Femur (tissue), 1 donor: ENCODE data around the gene CFAP300.

Source experiments
- DNase-seq: peaks from one replicate; pipeline ENCODE4 v3.0.0-alpha.2; 2017

Gene CFAP300

DNA sequence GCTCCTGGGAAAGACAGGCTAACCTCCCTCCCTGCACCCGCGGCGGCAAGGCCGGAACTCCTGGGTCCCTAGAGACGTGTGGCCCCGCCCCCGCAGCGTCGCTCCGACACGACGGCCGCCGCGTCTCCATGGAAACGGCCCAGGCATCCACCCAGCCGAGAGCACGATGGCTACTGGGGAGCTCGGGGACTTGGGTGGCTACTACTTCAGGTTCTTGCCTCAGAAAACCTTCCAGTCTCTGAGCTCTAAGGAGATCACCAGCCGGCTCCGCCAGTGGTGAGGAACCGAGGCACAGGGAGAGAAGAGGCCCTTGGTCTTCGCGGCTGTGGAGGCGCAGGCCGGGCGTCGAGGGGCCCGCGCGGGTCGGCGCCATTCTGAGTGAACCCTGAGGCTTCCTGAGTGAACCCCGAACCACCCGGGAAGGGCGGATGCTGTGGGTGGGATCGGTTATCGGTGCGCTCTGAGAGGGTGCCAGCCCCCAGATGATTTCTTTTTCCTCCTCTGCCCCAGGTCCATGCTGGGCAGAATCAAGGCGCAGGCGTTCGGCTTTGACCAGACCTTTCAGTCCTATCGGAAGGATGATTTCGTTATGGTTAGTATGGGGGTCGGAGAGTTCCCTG lies at the start of gene CFAP300:
TSS of gene CFAP300 (plus strand) at position 133 of the 620 bp plus-strand sequence. CDS start at position 167, 34 bp downstream.
- DNase-seq = peak; percentile 93

DNA sequence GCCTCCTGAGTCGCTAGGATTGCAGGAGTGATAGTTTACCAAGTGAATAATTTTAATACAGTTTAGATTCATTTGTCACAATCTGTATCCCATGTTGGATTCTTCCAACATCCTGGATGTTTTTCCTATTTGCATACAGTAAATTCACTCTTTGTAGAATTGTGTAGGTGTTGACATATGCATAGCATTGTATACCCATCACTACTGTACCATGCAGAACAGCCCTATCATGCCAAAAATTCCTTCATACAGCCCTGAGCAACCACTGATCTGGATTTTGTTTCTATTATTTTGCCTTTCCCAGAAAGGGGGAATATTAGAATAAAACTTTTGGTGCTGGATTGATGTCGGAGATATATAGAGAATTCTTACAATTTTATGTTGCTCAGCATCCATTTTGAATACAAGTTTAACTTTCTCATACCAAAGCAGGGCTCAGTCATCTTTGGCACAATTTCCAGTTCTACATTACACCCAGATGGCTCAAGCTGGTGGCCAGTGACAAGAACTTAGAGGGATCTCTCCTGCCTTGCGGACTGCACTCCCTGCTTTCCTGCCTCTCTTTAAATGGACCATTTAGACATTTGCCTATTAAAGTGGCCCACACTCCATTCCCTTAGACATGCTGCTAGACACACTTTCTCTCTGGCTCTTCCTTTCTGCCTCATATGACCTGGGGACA lies 45.4 kb upstream of the CFAP300 start:
- DNase-seq = no peak

DNA sequence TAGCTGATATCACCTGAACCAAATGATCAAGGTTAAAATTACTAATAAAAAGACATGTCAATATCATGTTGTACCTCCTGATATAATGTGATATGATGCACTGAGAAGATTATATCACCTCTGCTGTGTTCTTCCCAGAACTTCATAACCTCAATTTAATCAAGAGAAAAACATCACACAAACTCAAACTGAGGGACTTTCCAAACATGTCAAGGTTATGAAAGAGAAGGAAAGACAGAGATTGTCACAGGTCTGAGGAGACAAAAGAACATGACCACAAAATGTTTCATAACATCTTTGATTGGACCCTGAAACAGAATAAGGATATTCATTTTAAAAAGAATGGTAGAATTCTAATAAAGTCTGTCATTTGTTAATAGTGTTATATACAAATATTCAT lies 43.0 kb upstream of the CFAP300 start:
- DNase-seq = no peak

DNA sequence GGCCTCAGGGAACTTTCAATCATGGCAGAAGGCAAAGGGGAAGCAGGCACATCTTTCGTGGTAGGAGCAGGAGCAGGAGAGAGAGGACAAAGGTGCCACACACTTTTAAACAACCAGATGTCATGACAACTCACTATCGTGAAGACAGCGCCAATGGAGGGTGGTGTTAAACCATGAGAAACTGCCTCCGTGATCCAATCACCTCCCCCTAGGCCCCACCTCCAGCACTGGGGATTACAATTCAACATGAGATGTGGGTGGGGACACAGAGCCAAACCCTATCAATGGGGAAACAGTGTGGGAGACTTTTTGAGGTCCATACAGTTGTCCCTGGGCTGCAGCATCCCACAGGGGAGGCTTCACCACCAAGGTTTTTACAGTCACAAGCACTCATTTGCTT lies 41.9 kb upstream of the CFAP300 start:
- no peak for DNase-seq

DNA sequence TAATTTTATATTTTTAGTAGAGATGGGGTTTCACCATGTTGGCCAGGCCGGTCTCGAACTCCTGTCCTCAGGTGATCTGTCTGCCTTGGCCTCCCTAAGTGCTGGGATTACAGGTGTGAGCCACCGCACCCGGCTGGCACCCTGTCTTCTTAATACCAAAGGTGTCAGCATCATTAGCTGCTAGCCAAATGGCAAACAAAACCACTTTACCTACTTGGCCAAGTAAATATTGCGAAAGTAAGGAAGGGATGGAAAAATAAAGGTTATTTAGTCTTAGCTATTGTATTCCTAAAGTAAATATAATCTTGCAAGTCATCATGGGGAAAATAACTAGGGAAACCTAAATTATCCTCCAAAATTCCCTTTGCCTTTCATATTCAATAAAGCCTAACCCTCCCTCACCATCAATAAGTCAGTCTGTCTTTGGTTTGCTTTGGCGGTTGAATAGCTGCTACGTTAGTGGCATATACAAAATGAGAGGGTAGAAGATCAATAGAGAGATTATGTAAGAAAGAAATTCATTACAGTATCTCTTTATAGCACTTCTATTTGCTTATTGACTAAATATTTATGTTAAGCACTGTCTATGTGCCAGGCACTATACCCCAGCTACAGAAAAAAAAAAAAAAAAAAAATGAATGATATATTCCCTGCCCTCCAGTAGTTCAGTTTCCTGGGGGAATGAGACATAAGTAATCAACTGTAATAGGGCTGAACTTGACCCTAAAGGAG lies 40.2 kb upstream of the CFAP300 start:
- DNase-seq = no peak

DNA sequence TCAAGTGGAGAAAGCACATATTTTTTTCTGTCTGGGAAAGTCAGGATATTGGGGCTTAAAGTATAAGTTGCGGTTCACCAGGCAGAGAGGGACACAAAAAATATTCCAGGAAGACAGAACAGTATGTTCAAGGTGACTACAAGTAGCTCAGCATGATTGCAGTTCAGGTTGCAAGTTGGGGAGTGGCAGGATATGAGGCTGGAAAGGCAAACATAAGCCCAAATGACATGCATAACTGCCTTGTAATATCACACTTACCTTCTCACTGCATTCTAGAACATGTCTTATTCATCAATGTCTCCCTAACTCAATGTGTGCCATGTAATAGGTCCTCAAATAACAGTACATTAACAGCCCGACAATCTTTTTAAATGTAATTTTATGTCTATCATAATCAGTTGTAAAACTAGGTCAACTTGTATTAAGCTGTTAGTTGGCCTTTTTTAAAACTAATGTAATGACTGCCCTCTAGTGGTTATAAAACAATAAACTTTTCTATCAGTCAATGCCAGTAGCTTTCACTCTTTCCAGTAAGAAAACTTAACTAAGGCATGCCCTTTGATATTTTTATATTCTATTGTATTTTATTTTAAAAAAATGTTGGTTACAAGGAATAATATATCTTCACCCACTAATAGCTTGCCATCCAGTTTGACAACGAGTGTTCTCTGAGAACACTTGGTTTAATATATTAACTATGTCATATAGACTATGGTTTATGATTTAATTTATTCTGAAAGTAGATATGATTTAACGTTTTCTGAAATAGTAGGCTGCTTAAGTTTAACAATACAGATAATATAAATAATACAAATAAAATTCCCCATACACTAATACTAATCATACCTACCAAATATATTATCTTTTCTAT lies 39.4 kb upstream of the CFAP300 start:
- DNase-seq = no peak

DNA sequence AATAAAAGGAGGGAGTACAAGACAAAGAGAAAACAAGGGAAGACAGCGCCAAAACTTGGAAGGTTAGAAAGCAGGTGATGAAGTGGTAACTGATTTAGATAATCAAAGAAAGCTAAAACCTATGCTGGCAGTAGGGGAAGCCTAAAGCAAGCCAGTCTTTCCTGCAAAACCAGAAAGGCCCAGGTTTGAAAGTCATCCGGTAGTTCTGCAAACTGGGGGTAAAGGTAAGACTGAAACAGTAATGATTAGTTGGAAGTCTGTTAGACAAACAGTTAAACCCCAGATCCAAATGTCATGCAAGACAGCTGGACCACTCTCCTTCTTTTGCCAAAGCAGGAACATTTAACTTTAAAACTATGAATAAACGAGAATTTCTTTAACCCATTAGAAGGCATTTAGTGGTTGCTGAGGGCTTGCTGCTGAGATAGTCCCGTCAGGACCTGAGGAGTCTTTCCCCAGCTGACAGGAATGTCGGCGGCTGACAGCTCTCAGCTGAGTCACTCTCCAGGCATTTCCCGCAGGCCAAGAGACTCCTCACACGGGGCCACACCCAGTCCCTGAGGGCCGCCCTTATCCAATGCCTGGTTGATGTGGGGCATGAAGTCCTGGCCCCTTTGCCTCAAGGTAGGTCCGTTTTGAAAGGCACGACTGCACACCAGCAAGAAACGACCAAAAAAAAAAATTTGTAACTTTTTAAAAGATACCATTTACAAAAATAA lies 36.3 kb upstream of the CFAP300 start:
- DNase-seq = peak; percentile 60

DNA sequence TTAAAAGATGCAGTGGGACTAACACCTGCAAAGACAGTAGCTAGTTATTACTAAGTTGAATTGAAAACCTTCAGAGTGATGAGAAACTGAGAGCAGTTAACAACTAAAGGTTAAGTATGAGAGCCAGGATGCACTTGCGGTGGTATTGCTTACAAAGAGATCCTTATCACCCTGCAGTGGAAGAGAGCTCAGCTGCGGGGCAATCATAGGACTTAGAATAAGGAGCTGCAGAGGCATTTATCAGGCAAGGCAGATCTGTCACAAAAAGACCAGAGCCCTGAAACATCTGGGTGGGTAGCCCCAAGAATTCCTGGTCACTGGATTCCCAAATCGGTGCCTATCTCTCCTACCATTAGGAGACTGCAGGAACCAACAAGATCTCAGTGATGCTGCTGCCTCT lies 34.3 kb upstream of the CFAP300 start:
- DNase-seq = no peak

DNA sequence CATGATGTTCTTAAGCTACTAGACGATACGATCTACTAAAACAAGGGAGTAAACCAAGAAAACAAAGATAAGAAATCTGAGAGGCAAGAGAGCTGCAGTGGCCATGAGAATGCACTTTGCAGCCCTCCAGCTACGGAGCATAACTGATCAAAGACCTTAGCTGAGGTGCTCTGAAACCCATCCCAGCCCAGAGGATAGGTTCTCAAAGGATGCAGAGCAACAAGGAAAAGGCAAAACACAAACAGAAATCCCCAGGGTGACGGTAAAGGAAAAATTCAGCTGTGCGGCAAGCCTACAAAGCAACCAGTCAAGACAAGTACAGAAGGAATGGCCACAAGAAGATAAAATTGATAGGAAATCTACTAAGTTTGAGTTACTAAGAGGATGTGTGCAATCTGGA lies 32.5 kb upstream of the CFAP300 start:
- DNase-seq = no peak

DNA sequence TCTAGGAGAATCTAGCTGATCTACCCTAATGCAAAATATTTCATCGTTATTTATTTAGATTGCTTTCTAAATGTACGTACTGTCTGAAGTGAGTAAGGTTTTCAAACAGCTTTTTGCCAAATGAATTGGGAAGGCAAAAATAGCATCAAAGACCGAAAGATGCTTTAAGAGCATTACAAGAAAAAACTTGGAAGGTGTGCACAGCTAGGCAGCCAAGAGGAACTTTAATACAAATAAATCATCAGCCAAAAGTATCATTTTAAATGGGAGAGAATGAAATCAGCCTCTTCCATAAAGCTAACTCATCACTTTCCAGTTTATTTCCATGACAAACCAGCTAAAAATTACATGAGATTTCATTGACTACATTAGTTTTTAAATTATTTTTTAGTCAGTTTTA lies 30.2 kb upstream of the CFAP300 start:
- peak; percentile 21 for DNase-seq

DNA sequence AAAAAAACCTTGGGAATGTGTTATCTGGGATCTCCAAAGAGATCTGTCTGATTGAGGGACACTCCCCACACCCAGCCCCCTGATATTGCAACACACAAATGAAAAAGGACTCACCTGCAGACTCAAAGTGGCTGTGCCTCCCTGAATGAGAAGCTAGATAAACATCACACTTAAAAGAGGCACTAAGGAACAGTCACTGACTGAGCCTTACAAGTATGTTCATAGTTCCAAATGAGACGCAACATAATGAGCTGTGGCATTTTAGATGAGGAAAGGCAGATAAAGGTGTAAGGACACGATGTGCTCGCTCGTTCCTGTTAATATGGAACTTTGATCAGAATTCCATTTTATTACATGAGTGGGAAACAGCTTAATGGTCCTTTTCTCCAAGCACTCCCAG lies 21.0 kb upstream of the CFAP300 start:
- DNase-seq = no peak

DNA sequence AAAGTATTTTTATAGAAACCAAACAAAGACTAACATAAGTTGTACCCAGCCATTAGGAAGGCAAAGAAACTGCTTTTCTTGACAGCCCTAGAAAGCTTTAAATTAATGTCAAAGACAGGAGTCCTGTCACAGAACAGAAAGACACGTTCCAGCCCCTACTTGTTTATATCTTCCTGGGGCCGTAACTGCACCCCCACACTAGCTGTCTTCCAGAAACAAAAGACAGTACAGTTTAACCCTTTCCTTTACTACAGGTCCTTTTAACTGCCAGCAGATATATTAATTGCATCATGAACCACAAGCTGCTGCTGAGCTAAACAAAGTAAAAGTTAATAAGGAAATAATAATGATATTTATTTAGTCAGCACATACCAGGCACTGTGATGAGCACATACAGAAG lies 20.3 kb upstream of the CFAP300 start:
- no peak for DNase-seq

DNA sequence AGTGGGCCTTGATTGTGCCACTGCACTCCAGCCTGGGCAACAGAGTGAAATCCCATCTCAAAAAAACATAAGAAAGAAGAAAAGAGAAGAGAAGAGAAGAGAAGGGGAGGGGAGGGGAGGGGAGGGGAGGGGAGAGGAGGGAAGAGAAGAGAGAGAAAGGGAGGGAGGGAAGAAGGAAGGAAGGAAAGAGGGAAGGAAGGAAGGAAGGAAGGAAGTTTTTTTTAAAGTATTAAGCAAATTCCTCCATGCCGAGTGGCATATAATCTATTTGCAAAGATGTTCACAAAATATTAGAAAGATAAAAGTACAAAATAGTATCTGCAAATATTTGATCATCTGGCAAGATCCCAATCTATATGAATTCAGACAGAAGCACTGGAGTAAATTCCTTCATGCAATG lies 10.5 kb upstream of the CFAP300 start:
- DNase-seq = no peak

DNA sequence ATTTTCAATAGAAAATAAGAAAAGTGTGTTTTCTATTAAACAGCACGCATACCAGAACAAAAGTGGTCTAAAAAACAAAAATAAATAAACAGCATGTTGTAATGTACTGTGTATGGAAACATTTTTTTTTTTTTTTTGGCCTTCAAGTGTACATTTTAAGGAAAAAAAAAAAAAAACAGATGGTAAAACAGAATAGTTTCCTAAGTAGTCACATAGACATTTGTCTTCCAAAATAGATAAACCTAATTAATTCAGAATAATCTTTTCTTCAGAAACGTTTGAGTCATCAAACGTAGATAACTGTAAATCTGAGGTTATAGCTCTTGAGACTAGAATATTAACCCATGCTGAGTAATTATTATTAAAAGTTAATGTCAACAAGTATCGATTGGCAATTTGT lies 396 bp upstream of the CFAP300 start:
- no peak for DNase-seq

DNA sequence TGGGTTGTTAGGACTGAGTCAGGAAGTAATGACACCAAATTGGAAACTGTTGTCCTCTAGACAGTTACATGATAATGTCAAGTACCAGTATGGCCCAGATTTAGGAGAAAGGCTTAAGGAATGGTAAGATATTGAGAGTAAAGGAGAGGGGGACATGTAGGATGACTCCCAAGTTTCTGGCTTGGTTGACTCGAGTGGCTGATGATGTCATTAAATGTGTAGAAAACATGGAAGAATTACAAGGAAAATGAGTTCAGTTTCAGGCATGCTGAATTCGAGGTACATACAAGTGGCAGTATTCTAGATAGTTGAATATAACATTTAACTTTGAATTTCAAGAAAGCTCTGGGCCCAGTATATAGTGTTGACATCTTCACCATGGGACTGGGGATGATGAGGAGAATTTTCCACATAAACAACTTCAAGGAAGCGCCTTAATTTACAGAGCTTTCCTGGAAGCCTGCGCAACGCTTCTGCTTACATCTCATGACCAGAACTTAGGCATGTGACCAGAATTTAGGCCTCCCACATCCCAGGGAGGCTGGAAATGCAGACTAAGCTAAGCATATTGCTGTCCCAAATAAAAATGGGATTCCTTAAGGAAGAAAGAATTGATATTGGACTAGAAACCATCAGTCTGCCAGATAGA lies 3.8 kb downstream of the CFAP300 start:
- DNase-seq = no peak

DNA sequence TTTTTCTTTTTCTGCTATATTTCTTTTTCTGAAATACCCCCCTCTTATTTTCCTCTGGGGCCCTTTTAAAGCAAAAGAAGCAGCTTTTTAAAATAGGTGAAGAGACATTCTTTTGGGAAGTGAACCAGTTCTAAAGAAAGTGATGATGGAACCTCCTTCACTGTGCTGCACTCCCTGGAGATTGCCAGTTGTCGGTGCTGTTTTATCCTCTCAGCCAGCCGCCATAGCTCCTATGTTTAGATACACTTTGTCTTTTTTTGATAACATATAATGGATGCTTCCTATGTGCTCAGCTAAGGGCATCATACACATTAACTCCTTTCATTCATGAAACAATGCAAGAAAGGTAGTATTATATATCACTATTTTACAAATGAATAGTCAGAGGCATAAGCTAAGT lies 14.0 kb downstream of the CFAP300 start:
- no peak for DNase-seq

DNA sequence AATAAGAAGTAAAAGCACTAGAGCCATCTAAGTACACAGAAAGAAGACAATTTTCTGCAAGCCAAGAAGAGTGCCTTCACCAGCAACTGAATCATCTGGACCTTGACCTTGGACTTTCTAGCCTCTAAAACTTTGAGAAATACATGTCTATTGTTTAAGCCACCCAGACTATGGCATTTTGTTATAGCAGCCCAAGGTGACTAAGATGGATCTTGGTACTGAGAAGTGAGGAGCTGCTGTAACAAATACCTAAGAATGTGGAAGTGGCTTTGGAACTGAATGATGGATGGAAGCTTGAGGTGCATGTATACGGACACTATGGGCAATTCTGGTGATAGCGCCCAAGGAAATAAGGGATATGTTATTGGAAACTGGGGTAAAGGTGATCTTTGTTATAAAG lies 14.9 kb downstream of the CFAP300 start:
- no peak for DNase-seq

DNA sequence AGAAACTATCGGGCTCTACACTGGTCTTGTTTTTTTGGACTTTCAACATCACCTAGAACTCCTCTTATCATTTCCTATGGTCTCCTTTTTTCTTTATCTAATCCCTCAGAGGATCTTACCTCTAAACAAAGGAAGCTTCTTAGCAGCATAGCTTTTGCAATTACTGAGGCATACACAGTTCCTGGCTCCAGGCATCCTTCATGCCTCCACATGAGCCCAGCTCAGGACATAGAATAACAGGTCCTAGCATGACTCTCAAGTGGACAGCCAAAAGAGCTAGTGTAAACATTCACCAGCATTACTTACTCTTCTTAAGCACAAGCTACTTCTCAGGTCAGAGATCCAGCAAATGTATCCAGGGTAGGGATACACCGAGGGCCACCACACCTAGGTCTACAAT lies 17.1 kb downstream of the CFAP300 start:
- DNase-seq = no peak

DNA sequence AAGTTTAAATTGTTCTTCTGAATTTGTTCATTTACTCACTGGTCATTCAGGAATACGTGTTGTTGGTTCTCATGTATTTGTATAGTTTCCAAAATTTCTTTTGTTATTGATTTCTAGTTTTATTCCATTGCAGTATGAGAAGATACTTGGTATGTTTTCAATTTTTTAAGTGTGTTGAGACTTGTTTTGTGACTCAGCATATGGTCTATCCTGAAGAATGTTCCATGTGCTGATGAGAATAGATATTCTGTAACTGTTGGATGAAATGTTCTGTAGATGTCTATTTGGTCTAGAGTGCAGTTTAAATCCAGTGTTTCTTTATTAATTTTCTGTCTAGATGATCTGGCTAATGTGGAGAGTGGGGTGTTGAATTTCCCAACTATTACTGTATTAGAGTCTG lies 23.5 kb downstream of the CFAP300 start:
- DNase-seq = no peak

DNA sequence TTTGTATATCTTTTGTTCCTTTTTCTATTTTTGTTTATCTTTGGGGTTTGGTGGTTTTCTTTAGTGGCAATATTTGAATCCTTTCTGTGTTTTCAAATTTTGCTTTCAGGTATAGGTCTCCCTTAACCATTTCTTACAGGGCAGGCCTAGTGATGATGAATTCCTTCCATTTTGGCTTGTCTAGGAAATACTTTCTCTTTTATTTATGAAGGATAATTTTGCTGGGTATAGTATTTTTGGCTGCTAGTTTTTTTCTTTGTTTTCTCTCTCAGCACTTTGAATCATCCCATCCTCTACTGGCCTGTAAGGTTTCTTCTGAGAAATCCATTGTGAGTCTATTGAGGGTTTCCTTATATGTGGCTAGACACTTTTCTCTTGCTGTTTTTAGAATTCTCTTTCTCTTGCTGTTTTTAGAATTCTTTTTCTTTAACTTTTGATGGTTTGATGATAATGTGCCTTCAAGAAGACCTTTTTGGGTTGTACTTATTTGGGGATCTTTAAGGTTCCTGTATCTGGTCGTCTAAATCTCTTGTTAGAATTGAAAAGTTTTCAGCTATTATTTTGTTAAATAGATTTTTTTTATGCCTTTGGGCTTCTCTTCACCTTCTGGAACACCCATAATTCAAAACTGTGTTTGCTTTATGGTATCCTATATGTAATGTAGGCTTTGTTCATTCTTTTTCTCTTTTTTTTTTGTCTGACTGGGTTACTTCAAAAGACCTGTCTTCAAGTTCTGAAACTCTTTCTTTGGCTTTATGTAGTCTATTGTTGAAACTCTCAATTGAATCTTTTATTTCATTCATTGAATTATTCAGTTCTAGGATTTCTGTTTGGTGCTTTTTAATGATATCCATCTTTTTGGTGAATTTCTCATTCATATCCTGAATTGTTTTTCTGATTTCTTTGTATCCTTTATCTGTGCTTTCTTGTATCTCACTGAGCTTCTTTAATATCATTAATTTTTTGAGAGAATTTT lies 24.5 kb downstream of the CFAP300 start:
- no peak for DNase-seq

DNA sequence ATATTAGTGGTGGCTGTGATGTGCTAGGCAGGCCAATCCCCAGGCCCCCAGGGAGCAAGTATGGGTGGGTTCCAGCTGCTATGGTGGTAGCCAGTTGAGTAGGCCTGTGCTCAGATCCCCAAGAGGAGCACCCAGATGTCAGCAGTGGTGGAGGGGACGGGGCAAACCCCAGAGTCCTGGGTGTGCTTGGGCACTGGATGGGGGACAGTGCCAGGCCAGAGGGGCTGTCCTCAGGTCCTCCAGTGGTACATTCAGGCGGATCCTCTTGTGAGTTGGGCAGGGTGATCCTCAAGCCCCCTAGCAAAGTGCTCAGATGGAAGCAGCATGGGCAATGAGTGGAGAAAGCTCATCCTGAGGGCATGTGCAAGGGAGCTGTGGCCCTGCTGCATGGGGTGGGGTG lies 26.0 kb downstream of the CFAP300 start:
- DNase-seq = no peak
